CD4-positive, alpha-beta T cell treated with Interleukin-6 for 4 hours (primary cell): ENCODE results near the gene CBFB.
"Not testable (repeated sequence)": the region's sequence is repeated elsewhere in the genome, so short reads cannot be mapped to it uniquely, and the experiment has no call there.

Source experiments
- DNase-seq: peaks from one replicate; pipeline ENCODE4 v3.0.0-alpha.2; 2020; ENCODE audit warnings: mixed read lengths

CBFB gene

DNA sequence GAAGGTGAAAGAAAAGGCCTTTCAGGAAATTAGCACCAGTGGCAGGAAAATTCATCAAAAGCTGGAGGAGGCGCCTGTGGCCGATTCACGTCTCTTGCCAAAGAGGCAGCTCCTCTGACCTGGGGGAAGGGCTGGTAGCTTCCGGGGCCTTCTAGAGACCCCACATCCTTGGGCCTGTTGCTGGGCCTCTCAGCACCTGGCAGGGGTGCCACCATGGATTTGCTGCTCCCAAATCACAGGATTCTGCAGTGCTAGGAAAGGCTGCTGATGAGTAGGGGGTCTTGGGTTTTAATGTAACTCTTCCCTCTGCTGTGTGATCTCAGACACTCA is 11.6 kb upstream of the CBFB start:
- no peak for DNase-seq

GRCh38 chr16:67017810-67018488 is 11.0 kb upstream of the CBFB start:
- peak; percentile 88 for DNase-seq

- DNase-seq = no peak
Measured at GRCh38 chr16:67019171-67019570, 9.8 kb upstream of the CBFB start.

GRCh38 chr16:67021321-67021720 is 7.6 kb upstream of the CBFB start:
- no peak for DNase-seq

DNA sequence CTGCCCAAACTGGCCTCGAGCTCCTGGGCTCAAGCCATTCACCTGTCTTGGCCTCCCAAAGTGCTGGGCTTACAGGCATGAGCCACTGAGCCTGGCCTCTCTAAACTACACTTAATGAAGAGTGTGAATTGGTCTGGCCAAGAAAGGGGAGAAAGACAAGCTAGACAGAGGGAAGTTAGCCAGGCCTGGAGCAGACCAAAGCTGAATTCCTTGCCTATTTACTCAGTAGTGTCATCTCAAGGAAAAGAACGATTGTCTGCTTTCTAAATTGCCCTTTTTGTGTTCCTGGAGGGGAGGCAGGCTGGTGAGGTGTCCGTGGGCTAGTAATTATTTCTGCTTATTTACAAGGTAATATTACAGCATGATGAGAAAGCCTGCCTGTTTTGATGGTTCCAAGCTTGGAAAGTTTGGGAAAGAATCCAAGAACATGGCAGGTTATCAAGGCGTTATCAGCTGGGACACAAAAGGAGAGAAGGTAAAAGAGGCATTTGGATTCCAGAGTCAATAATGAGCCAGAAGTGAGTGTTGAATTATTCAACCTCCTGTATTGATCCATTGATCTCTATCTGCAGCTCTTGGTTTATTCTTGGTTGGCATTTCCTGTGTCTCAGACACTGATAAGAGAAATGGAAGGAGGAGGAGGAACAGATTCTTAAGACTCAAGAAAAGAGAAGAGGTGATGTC is 6.3 kb upstream of the CBFB start:
- DNase-seq = no peak

DNA sequence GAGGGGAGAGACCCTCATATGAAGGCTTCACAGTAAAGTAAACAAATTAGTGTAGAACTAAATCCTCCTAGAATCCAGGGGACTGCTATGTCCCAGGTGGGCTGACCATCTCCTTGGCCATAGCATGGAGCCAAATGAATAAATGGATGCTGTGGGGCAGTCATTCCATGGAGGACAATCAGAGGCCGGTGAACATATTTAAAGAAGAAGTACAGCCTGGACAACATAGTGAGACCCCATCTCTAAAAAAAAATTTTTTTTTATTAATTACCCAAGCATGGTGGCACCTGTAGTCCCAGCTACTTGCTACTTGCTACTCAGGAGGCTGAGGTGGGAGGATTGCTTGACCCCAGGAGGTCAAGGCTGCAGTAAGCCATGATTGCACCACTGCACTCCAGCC is 5.3 kb upstream of the CBFB start:
- no peak for DNase-seq

DNA sequence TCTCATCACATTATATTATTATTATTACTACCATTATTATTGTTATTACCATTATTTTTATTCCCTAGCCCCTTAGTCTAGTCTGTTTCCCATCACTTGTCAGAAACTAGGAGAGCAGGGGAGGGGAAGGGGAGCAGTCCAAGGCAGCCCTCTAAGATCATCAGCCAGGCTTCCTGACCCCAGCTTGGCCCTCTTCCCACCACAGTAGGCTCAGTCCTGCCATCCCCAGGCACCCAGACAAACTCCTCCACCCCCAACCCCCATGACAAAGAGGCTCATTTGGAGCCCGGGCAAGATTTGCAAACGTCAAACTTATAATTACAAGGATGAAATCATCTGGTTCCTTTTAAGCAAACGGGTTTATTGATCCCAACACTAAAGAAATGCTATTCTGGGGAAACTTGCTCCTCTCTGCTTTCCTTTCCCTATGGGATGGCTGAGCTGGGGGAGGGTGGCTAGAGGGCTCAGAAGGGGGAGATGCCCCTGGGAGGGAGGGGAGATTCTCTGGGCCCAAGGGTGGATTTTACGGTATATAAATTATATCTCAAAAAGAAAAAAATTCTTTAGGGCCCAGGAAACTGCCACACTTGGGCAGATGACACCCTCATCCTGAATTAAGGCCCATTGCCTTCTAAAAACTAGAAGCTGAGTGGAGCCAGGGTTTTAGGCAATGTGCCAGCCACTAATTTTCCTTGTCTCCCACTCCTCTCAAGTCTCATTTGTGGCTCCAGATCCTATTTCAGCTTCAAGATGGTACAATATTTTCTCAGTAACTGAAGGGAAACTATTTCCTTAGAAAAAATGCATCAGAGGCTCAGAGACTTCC is 4.4 kb upstream of the CBFB start:
- no peak for DNase-seq

GRCh38 chr16:67025210-67025550 is 3.8 kb upstream of the CBFB start:
- no peak for DNase-seq

GRCh38 chr16:67026570-67026969 is 2.4 kb upstream of the CBFB start:
- no peak for DNase-seq

DNA sequence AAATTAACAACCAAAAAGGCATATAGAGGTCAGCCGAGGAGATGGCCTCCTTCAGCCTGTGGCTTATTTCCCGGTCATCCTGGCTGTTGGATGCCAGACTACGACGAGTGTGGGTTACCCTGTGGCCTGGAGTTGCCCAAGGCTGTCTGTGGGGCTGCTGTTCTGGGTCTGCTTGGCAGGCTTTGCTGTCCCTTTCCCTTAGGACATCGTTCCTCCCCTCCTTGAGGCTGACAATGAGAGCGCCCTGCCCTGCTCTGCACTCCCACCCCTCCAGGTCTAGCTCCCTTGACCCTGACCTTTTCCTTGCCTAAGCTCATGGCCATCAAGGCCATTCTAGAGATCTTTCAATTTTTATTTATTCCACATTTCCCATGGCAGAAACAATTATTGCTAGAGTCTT is 1.9 kb upstream of the CBFB start:
- no peak for DNase-seq

DNA sequence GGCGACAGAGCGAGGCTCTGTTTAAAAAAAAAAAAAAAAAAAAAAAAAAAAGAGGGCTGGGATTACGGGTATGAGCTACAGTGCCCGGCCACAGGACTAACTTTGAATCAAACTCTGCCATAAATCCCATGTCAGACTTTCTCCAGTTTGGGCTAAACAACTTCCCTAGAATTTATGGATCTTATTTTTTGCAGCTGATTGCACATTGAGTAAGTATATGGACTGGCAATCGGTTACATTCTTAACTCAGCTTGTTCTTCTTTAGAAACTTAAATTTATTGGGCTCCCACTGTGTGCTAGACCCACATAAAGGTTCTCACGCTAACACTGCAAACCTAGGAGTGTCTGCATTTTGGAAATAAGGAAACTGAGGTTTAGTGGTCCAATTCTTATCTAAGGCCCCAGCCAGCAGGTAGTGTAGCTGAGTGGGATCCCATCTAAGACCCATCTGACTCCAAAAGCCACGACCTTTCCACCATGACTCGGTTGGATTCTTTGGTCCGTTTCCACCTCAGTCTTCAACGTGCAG is 718 bp upstream of the CBFB start:
- DNase-seq = no peak

DNA sequence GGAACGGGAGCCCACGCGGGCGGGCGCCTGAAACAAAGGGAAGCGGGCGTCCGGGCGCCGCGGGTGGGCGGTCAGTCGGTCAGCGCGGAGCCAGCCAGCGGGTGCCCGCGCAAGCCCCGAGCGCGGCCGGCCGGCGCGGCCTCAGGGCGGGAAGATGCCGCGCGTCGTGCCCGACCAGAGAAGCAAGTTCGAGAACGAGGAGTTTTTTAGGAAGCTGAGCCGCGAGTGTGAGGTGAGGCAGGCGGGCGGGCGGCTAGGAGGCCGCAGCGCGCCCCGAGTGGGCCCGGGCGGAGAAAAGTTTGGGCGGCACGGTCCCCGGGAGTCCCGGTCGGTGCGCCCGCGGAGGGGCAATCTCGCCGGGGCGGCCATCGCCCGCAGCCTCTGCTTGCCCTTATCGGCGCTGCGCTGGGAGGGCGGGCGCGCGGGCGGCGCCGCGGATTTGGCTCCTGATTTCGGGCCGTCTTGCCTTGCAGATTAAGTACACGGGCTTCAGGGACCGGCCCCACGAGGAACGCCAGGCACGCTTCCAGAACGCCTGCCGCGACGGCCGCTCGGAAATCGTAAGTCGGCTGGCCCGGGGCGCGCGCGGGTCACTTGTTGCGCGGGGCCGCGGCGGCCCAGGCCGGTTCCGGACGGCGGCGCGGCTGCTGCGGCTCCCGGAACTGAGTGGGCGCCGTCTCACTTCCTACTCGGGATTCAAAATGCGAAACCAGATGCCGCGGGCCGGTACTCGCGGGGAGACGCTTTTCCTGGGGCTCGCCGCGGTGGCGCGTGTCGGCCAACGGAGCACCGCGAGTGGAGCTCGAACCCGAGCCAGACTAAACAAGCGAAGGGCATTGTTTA is 526 bp downstream of the CBFB start:
- DNase-seq = peak; percentile 62

GRCh38 chr16:67030221-67030962 is 1.4 kb downstream of the CBFB start:
- no peak for DNase-seq

- DNase-seq = no peak
Measured at GRCh38 chr16:67034487-67034886, 5.5 kb downstream of the CBFB start.

- no peak for DNase-seq
Measured at GRCh38 chr16:67035364-67035763, 6.4 kb downstream of the CBFB start.

DNA sequence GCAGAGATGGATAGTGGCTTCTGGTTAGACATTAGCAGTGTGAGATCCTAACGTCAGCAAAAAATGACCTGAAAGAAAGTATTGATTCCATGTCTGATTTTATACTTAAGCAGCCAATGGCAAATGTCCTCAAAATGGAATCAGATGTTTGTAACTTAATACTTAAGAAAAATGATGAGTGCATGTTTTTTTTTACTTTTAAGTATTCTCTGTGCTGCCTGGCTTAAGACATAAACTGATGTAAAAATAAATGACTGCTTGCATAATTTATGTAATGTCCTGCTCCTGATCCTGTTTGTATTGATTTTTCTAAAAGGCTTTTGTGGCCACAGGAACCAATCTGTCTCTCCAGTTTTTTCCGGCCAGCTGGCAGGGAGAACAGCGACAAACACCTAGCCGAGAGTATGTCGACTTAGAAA is 7.4 kb downstream of the CBFB start:
- no peak for DNase-seq

GRCh38 chr16:67039260-67040020 is 10.5 kb downstream of the CBFB start:
- DNase-seq = no peak

DNA sequence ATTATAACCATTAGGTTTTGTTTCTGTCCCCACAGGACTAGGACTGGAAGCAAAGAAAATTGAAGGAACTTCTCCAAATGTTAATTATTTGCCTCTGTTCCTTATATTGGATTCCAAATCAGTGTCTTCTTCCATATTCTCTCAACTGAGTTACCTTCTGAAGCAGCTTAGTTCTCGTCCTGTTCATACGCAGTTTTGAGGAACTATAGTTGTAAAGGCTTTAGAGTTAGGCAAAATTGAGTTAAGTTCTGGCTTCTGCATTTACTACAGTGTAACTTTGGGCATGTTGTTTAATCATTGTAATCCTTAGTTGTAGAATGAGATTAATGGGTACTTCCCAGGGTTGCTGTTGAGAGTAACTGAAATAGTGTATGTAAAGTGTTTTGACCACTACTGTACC is 11.2 kb downstream of the CBFB start:
- no peak for DNase-seq

DNA sequence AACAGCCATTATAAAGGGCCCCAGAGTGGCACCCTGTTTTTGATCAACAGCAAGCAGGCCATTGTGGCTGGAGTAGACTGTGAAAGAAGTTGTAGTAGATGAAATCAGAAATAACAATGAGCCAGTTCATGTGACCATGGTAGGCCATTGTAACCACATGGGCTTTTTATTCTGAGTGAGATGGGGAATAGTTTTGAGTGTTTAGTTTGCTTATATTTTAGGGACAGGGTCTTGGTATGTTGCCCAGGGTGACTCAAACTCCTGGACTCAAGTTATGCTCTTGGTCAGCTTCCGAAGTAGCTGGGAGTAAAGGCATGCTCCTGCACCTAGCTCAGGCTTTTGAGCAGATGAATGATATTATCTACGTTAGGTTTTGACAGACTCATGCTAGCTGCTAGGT is 12.0 kb downstream of the CBFB start:
- DNase-seq = no peak

DNA sequence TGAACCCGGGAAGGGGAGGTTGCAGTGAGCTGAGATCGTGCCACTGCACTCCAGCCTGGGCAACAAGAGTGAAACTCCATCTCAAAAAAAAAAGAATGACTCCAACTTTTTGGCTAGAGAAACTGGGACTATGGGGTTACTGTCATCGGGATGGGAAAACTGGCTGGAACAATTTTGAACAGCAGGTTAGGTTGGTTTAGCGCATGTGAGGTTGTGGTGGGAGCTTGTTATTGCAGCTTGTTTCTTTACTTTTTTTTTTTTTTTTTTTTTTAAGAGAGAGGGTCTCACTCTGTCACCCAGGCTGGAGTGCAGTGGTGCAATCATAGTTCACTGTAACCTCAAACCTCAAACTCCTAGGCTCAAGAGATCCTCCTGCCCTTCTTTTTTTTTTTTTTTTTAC is 12.6 kb downstream of the CBFB start:
- DNase-seq = not testable (repeated sequence)

DNA sequence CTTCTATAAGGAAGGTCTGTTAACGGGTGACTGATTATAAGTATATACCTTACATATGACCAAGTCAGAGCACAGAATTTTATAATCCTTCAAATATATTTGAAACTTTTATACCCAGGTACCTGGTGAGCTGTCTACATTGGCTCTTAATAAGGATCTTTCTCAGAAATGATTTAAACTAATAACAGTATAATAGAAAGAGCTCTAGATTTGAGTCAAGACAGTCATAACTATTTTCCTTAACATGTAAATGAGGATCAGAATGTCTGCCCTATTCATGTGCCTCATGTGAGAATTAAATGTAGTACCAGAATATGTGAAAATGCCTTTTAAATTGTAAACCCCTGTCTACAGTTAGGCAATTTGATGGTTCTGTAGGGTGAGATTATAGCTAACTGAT is 14.5 kb downstream of the CBFB start:
- no peak for DNase-seq

DNA sequence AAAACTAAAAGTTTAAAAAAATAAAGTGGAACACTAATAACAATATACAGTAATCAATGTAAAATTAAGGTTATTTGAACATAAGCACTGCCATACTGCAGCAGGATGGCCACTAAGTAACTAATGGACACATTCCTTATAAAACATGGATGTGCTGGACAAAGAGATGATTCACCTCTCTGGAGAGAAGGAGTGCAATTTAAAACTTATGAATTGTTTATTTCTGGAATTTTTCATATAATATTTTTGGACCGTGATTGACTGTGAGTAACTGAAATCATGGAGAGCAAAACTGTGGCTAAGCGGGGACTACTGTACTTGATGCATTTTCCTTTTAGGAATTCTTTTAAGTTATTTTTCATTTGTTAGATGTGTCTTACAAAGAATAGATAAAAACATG is 21.8 kb downstream of the CBFB start:
- DNase-seq = no peak
